ENCODE measurements around the gene NT5DC4.

- no peak for TF ChIP-seq CTCF (conservative IDR thresholded peaks at IDR 0.05; ENCODE audit: low read depth, low read length)
- no peak for TF ChIP-seq EZH2 (IDR thresholded peaks at IDR 0.05; ENCODE audit: low read length, unreplicated experiment)
- TF ChIP-seq EZH2phosphoT487 (IDR thresholded peaks at IDR 0.05; ENCODE audit: borderline replicate concordance, low read length), result no peak
Measured at GRCh38 chr2:112752667-112753066, 31.8 kb downstream of the NT5DC4 start.

Data from PC-3 (cell line).